ENCODE data around the gene ZNF790.

- TF ChIP-seq, protein P1, sequence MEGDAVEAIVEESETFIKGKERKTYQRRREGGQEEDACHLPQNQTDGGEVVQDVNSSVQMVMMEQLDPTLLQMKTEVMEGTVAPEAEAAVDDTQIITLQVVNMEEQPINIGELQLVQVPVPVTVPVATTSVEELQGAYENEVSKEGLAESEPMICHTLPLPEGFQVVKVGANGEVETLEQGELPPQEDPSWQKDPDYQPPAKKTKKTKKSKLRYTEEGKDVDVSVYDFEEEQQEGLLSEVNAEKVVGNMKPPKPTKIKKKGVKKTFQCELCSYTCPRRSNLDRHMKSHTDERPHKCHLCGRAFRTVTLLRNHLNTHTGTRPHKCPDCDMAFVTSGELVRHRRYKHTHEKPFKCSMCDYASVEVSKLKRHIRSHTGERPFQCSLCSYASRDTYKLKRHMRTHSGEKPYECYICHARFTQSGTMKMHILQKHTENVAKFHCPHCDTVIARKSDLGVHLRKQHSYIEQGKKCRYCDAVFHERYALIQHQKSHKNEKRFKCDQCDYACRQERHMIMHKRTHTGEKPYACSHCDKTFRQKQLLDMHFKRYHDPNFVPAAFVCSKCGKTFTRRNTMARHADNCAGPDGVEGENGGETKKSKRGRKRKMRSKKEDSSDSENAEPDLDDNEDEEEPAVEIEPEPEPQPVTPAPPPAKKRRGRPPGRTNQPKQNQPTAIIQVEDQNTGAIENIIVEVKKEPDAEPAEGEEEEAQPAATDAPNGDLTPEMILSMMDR (IDR thresholded peaks at IDR 0.05): no peak
- TF ChIP-seq POLR2AphosphoS5 (IDR thresholded peaks at IDR 0.05; ENCODE audit: low read depth, low read length): peak; percentile 94
These were observed at the start of gene ZNF790 for GRCh38 chr19:36837906-36838783.
